Fibroblast of skin of left biceps (primary cell): ENCODE results near the gene SWAP70.

ENCODE experiments used
- DNase-seq, 2 experiments: peaks; one replicate each; pipeline ENCODE4 v3.0.0-alpha.2; 2013; ENCODE audit warnings: low read depth in 2 of 2

Gene SWAP70

DNA sequence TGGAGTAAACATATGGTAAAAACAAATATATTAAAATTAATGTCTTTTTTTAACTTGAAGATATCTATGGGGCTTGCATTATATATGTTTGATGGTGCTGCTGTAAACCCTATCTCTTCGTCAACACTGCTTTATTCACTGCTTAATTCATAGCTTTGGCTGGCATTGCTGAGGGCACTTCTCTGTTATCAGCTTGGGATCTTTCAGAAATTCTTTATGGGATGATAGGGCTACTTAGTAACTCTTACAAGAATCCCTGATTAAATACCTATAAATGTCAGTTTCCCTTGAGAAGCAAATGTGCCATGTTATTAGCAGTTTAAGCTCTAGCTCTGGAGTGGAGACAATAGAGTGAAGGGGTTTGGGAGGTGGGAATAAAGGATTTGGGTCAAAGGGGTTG is 112.3 kb downstream of the SWAP70 start:
- no peak for DNase-seq

DNA sequence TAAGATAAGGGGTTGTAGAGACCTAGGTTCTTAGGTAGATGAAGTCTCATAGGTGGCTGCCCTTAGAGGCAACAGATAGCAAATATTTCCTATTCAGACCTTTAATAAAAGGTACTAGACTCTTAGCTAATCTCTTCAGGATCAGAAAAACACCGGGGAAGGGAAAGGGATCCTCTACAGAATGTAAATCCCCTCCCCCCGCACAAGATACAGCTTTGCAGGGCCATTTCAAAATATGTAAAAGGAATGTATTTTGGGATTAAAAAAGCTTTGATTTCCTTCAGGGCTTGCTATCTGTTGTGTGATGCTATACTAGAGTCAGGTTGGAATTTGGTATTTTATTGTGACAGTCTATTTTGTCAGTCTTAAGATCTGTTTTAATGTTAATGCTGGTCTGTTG is 113.2 kb downstream of the SWAP70 start:
- no peak for DNase-seq

GRCh38 chr11:9777525-9777924 is 113.6 kb downstream of the SWAP70 start:
- DNase-seq, result no peak

DNA sequence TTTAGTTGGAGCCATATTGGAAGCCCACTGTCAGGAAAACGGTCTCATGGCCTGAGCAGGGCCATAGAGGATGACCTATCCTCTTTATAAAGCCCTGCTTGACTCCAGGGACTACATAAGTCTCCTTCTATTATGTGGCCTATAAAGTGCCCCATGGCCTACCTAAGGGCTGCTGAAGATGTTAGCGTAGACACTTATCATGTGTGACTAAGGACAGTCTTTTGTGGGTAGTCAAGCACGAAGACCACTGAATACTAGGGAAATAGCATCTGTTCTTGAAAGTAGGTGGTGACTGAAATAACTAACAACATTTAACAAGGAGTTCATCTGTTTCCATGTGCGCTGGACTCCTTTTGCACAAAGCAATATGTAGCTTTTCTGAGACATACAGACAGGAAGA is 117.1 kb downstream of the SWAP70 start:
- DNase-seq, result no peak

GRCh38 chr11:9783986-9784385 is 120.1 kb downstream of the SWAP70 start:
- DNase-seq, result no peak

- DNase-seq, result no peak
Observed at GRCh38 chr11:9784602-9785315, 120.9 kb downstream of the SWAP70 start.

DNA sequence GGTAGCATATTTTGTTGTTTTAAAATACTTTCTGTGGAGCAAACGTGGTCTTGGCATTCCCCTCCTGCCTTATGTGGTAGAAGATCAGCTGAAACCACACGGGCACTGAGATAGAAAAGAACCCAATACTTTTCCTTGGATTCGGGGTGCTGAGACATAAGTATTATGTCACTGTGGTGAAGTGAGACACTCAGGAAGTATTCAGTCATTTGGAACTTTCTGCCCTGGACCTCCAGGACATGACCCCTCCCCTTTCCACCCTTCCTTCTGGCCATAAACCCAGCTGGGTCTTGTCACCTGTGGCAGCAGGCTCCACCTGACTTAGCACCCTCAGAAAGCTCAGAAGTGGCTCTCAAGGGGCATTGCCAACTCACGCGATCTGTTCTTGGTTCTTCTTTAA is 123.4 kb downstream of the SWAP70 start:
- DNase-seq, result no peak

DNA sequence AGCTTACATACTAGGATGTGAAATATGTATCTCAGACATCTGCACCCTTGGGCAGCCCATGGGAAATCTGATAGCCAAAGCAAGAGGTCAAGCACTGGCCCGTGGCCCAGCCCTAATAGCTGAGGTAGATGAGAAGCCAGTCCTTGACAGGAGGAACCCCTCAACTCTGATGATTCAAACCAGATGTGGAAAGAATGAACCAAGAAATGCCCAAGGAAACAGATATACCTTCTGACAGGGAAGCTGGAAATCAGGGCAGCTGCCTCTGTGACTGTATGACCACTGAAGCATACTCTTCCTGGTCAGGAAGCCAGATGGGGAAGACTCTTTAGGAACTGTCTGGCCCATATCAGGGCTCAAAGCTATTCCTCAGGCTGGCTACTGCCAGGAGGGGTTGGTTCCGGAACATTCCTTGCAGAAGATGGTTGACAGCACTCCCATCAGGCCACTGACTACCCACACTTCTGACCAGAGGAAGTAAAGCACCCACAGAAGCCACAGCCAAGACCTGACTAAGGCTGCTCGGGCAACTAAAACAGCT is 124.2 kb downstream of the SWAP70 start:
- peak; percentile 55 to 60 for DNase-seq

DNA sequence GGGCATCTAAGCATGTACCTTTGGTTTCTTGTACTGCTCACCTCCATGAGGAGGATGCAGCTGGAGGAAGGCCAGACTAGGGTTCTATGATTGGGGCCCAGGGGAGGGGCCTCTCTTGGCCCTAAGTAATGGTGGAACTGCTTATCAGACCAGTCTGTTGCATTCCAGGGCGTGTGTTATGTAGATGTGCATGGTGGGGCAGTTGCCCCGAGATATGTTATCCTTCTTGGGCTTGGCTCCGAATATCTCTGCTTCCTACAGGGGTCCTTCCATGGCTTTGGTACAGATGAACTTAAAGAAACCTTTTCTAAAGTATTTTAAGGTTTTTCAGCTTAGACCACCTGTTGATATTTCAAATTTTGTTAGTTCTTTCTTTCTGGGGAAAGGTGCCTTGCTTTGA is 126.0 kb downstream of the SWAP70 start:
- DNase-seq, result no peak

- no peak for DNase-seq
Observed at GRCh38 chr11:9790703-9791102, 126.8 kb downstream of the SWAP70 start.

DNA sequence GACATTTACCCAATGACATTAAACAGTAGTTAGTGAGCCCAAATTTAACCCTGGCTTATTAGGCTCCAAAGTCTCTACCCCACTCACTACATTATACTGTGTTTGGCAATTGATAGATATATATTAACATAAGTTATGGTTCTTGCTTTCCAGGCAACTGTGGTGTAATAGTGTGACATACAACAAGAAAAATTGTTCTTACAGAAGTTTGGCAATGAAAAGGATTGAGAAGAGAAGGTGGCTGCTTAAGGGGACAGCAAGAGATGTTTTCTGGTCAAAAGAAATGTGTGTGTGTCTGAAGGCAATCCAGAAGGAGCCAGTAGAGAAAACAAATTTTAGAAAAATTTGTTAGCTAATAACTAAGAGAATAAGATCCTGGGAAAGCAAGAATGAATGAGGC is 132.4 kb downstream of the SWAP70 start:
- DNase-seq, result no peak

GRCh38 chr11:9796854-9797253 is 133.0 kb downstream of the SWAP70 start:
- DNase-seq, result peak in 1 of 2 experiments; percentile 42

- no peak for DNase-seq
Observed at GRCh38 chr11:9797300-9797699, 133.4 kb downstream of the SWAP70 start.

- no peak for DNase-seq
Observed at GRCh38 chr11:9799886-9800285, 136.0 kb downstream of the SWAP70 start.

- peak; percentile 92 to 96 for DNase-seq
Observed at GRCh38 chr11:9802291-9802861, 138.5 kb downstream of the SWAP70 start.
